ENCODE results near the gene FAM117B.
"Not testable (repeated sequence)": the region's sequence is repeated elsewhere in the genome, so short reads cannot be mapped to it uniquely, and the experiment has no call there.

Gene FAM117B

GRCh38 chr2:202639231-202639630, 4.5 kb downstream of the FAM117B start:
- DNase-seq, result no peak

GRCh38 chr2:202642567-202642966, 7.8 kb downstream of the FAM117B start:
- DNase-seq, result no peak

GRCh38 chr2:202643012-202643858, 8.5 kb downstream of the FAM117B start:
- no peak for DNase-seq

GRCh38 chr2:202652119-202652518, 17.4 kb downstream of the FAM117B start:
- no peak for DNase-seq

GRCh38 chr2:202653890-202654289, 19.1 kb downstream of the FAM117B start:
- no peak for DNase-seq

- no peak for DNase-seq
Measured at GRCh38 chr2:202657876-202658275, 23.1 kb downstream of the FAM117B start.

- DNase-seq, result no peak
Measured at GRCh38 chr2:202660796-202661195, 26.0 kb downstream of the FAM117B start.

GRCh38 chr2:202669841-202670240, 35.1 kb downstream of the FAM117B start:
- no peak for DNase-seq

GRCh38 chr2:202671317-202672035, 36.7 kb downstream of the FAM117B start:
- DNase-seq, result no peak

- DNase-seq, result not testable (repeated sequence)
Measured at GRCh38 chr2:202675097-202675496, 40.3 kb downstream of the FAM117B start.

- no peak for DNase-seq
Measured at GRCh38 chr2:202679980-202680379, 45.2 kb downstream of the FAM117B start.

GRCh38 chr2:202680512-202680911, 45.7 kb downstream of the FAM117B start:
- DNase-seq, result no peak

GRCh38 chr2:202681688-202682205, 47.0 kb downstream of the FAM117B start:
- no peak for DNase-seq

GRCh38 chr2:202682274-202682673, 47.5 kb downstream of the FAM117B start:
- no peak for DNase-seq

GRCh38 chr2:202687276-202687675, 52.5 kb downstream of the FAM117B start:
- no peak for DNase-seq

GRCh38 chr2:202689459-202689858, 54.7 kb downstream of the FAM117B start:
- no peak for DNase-seq

- no peak for DNase-seq
Measured at GRCh38 chr2:202689898-202690297, 55.1 kb downstream of the FAM117B start.

- no peak for DNase-seq
Measured at GRCh38 chr2:202690321-202690900, 55.6 kb downstream of the FAM117B start.

- DNase-seq, result no peak
Measured at GRCh38 chr2:202693503-202693902, 58.7 kb downstream of the FAM117B start.

GRCh38 chr2:202695166-202695565, 60.4 kb downstream of the FAM117B start:
- no peak for DNase-seq

GRCh38 chr2:202700075-202700901, 65.5 kb downstream of the FAM117B start:
- DNase-seq, result no peak

GRCh38 chr2:202703091-202703490, 68.3 kb downstream of the FAM117B start:
- DNase-seq, result no peak

GRCh38 chr2:202704248-202704647, 69.5 kb downstream of the FAM117B start:
- DNase-seq, result no peak

Measured in AML-193 (cell line).